GM12878 (cell line): ENCODE results near the gene DNAJA4. TPM values are rescaled to one million over a fixed set of nuclear protein-coding genes. Genes with fewer than 3 reads are reported as not detected.

Experiments used
- HDGF ChIP-seq: fragments of 450-650 bp; IDR thresholded peaks from 2 replicates; pipeline ENCODE4 v1.6.1; 2016; ENCODE audit warnings: antibody characterized with exemption
- RAD51 ChIP-seq: fragments of 450-650 bp; IDR thresholded peaks from 2 replicates; pipeline ENCODE4 v1.6.1; 2016; ENCODE audit warnings: moderate library complexity, mild to moderate bottlenecking, inconsistent platforms
- polyA plus RNA-seq, 11 experiments: library from polyadenylated mRNA; depleted of rRNA in 4 of 11; unstranded in 6 of 11; stranded (reverse) in 5 of 11; fragments of >200 nt; fragmentation: Nextera tagmentation in 4 of 11; fragmentation: Illumina TruSeq in 1 of 11; extraction: Ambion mirVana in 4 of 11; extraction: Trizol in 1 of 11; gene quantifications; 1 replicate in 1 of 11; 2 replicates in 10 of 11; pipeline versions ENCODE4 v1.2.1 to v1.2.3, GENCODE V29; 2011 to 2016; ENCODE audit warnings: inconsistent platforms in 2 of 11, missing spikeins in 2 of 11, low read depth in 1 of 11
- total RNA-seq, 4 experiments: library from RNA; depleted of rRNA in 3 of 4; stranded (reverse); fragments of >200 nt in 3 of 4; fragmentation: Illumina TruSeq in 1 of 4; extraction: Trizol in 1 of 4; gene quantifications; 2 replicates each; pipeline versions ENCODE4 v1.2.1 to v1.2.3, GENCODE V29; 2013 to 2021
- TF ChIP-seq, protein P1 (sequence below): fragments of 450-650 bp; IDR thresholded peaks from 2 replicates; pipeline ENCODE4 v1.6.1; 2016; ENCODE audit warnings: mild to moderate bottlenecking, moderate library complexity, borderline replicate concordance
- TF ChIP-seq, protein P2 (sequence below): fragments of 450-650 bp; formaldehyde crosslinking; IDR thresholded peaks from 2 replicates; pipeline ENCODE4 v1.5.0; 2022; ENCODE audit warnings: mild to moderate bottlenecking, missing genetic modification characterization
- TF ChIP-seq, protein P3 (sequence below): IDR thresholded peaks from 2 replicates; pipeline ENCODE4 v1.6.1; 2012; ENCODE audit warnings: low read length, inconsistent platforms

Gene DNAJA4
- total and polyA plus RNA-seq, 10 of the 15 experiments (the other 5 are each of a cell fraction or from before 2014, with no cell fraction given) = 0.01 to 10.4 (median 4.1) TPM

DNA sequence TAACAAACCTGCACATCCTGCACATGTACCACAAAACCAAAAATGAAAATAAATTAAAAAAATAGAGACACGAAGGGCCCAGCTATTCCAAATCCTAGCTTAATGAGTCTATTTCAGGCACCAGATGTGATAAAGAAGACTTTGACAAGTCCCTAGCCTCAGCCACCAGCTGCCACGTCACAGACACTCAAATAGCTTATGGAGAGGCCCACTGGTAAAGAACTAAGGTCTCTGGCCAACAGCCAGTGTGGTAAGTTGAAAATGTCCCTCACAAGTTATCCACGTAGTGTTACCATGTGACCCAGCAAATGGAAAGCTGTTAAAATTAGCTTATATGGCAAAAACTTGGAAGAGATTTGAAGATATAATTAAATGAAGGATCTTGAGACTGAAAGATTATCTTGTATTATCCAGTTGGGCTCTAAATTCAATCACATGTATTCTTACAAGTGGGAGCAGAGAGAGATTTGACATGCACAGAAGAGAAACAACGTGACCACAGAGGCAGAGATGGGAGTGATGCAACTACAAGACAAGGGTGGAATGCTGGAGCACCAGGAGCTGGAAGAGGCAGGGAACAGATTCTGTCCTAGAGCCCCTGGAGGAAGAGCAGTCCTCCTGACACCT is 40.9 kb upstream of the DNAJA4 start (continued):
- TF ChIP-seq, protein P1, sequence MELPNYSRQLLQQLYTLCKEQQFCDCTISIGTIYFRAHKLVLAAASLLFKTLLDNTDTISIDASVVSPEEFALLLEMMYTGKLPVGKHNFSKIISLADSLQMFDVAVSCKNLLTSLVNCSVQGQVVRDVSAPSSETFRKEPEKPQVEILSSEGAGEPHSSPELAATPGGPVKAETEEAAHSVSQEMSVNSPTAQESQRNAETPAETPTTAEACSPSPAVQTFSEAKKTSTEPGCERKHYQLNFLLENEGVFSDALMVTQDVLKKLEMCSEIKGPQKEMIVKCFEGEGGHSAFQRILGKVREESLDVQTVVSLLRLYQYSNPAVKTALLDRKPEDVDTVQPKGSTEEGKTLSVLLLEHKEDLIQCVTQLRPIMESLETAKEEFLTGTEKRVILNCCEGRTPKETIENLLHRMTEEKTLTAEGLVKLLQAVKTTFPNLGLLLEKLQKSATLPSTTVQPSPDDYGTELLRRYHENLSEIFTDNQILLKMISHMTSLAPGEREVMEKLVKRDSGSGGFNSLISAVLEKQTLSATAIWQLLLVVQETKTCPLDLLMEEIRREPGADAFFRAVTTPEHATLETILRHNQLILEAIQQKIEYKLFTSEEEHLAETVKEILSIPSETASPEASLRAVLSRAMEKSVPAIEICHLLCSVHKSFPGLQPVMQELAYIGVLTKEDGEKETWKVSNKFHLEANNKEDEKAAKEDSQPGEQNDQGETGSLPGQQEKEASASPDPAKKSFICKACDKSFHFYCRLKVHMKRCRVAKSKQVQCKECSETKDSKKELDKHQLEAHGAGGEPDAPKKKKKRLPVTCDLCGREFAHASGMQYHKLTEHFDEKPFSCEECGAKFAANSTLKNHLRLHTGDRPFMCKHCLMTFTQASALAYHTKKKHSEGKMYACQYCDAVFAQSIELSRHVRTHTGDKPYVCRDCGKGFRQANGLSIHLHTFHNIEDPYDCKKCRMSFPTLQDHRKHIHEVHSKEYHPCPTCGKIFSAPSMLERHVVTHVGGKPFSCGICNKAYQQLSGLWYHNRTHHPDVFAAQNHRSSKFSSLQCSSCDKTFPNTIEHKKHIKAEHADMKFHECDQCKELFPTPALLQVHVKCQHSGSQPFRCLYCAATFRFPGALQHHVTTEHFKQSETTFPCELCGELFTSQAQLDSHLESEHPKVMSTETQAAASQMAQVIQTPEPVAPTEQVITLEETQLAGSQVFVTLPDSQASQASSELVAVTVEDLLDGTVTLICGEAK = no peak
- no peak for TF ChIP-seq HDGF
- TF ChIP-seq RAD51 = no peak
- TF ChIP-seq, protein P2, sequence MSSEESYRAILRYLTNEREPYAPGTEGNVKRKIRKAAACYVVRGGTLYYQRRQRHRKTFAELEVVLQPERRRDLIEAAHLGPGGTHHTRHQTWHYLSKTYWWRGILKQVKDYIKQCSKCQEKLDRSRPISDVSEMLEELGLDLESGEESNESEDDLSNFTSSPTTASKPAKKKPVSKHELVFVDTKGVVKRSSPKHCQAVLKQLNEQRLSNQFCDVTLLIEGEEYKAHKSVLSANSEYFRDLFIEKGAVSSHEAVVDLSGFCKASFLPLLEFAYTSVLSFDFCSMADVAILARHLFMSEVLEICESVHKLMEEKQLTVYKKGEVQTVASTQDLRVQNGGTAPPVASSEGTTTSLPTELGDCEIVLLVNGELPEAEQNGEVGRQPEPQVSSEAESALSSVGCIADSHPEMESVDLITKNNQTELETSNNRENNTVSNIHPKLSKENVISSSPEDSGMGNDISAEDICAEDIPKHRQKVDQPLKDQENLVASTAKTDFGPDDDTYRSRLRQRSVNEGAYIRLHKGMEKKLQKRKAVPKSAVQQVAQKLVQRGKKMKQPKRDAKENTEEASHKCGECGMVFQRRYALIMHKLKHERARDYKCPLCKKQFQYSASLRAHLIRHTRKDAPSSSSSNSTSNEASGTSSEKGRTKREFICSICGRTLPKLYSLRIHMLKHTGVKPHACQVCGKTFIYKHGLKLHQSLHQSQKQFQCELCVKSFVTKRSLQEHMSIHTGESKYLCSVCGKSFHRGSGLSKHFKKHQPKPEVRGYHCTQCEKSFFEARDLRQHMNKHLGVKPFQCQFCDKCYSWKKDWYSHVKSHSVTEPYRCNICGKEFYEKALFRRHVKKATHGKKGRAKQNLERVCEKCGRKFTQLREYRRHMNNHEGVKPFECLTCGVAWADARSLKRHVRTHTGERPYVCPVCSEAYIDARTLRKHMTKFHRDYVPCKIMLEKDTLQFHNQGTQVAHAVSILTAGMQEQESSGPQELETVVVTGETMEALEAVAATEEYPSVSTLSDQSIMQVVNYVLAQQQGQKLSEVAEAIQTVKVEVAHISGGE = no peak
- TF ChIP-seq, protein P3, sequence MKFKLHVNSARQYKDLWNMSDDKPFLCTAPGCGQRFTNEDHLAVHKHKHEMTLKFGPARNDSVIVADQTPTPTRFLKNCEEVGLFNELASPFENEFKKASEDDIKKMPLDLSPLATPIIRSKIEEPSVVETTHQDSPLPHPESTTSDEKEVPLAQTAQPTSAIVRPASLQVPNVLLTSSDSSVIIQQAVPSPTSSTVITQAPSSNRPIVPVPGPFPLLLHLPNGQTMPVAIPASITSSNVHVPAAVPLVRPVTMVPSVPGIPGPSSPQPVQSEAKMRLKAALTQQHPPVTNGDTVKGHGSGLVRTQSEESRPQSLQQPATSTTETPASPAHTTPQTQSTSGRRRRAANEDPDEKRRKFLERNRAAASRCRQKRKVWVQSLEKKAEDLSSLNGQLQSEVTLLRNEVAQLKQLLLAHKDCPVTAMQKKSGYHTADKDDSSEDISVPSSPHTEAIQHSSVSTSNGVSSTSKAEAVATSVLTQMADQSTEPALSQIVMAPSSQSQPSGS = no peak
- TF ChIP-seq, all 136 proteins: peak for 0
